Gastroesophageal sphincter (tissue), 4 donors: Measurements from ENCODE around the gene HDLBP. TPM values are rescaled to one million over a fixed set of nuclear protein-coding genes. Genes with fewer than 3 reads are reported as not detected.
"Not testable (repeated sequence)": the region's sequence is repeated elsewhere in the genome, so short reads cannot be mapped to it uniquely, and the experiment has no call there.

Source experiments
- ATAC-seq: fragments of 150-250 bp; one replicate; pipeline ENCODE4 v1.9.1; 2016; ENCODE audit warnings: mild to moderate bottlenecking, moderate library complexity
- H3K27ac ChIP-seq, 4 donors: fragments of 200-600 bp; sonication (generic) in 3 of 4; 1 replicate in 3 of 4; 2 replicates in 1 of 4; pipeline ENCODE4 v1.5.1; 2016 to 2019
- H3K27me3 ChIP-seq: fragments of 200-600 bp; sonication (generic); one replicate; pipeline ENCODE4 v1.5.1; 2019
- H3K36me3 ChIP-seq, 2 donors: fragments of 200-600 bp; sonication (generic); one replicate each; pipeline ENCODE4 v1.5.1; 2019; ENCODE audit warnings: control low read depth in 1 of 2
- H3K4me1 ChIP-seq, 3 donors: fragments of 200-600 bp; sonication (generic); 1 replicate in 2 of 3; 2 replicates in 1 of 3; pipeline ENCODE4 v1.5.1; 2016 to 2019; ENCODE audit warnings: control low read depth in 2 of 3
- H3K4me3 ChIP-seq, 2 donors: fragments of 200-600 bp; sonication (generic); one replicate each; pipeline ENCODE4 v1.5.1; 2019; ENCODE audit warnings: mild to moderate bottlenecking in 1 of 2, moderate library complexity in 1 of 2
- H3K9me3 ChIP-seq, 3 donors: fragments of 200-600 bp; sonication (generic); one replicate each; pipeline ENCODE4 v1.5.1; 2017 to 2019; ENCODE audit warnings: control low read depth in 2 of 3
- CTCF ChIP-seq, 4 experiments: fragments of 200-600 bp in 2 of 4; fragments of 450-650 bp in 2 of 4; sonication (generic) in 1 of 4; IDR thresholded peaks; one replicate each; pipeline ENCODE4 v1.5.1; 2017 to 2019; ENCODE audit warnings: antibody characterized with exemption in 4 of 4, mild to moderate bottlenecking in 2 of 4, moderate library complexity in 2 of 4
- EP300 ChIP-seq: sonication (generic); formaldehyde crosslinking; IDR thresholded peaks from one replicate; pipeline ENCODE4 v1.6.1; 2017; ENCODE audit warnings: antibody characterized with exemption, mild to moderate bottlenecking
- POLR2A ChIP-seq, 2 donors: fragments of 450-650 bp; IDR thresholded peaks; one replicate each; pipeline ENCODE4 v1.6.1; 2017; ENCODE audit warnings: antibody characterized with exemption in 2 of 2, mild to moderate bottlenecking in 2 of 2, moderate library complexity in 1 of 2
- POLR2AphosphoS5 ChIP-seq: sonication (generic); formaldehyde crosslinking; IDR thresholded peaks from one replicate; pipeline ENCODE4 v1.6.1; 2017; ENCODE audit warnings: antibody characterized with exemption
- WGBS, 2 donors: methylation state at CpG; one replicate each; pipeline ENCODE4 v1.1.5; 2018; ENCODE audit warnings: low coverage in 1 of 2; 5-methylcytosine and 5-hydroxymethylcytosine counted together
- total RNA-seq, 4 donors: library from RNA; depleted of rRNA; stranded (reverse); fragments of >200 nt; gene quantifications; one replicate each; pipeline ENCODE4 v1.1.0, GENCODE V29; 2016

HDLBP gene
- total RNA-seq, 4 donors from 2014 or later, result 279 to 367 (median 295) TPM

DNA sequence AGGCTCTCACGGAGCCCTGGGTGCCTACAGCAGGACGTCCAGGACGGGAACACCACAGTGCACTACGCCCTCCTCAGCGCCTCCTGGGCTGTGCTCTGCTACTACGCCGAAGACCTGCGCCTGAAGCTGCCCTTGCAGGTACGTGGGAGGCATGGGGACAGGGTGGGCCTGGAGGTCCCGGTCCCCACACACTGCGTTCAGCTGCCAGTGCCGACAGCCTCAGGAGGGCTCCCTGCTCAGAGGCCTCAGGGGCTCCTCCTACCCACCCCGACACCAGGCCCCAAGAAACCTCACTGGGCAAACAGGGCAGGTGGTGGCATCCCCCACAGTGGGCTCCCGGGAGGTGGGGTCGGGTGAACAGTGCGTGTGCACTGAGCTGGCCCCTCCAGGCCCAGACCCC lies 116.2 kb downstream of the HDLBP start:
- WGBS, 2 donors, result no CpG with 5 or more reads among the region's 16 CpGs
- H3K4me1 ChIP-seq, result no peaks in the 10 kb centered on the region
- no peak for ATAC-seq
- H3K4me3 ChIP-seq, result no peak overlapping the region
- no peak overlapping the region for H3K27ac ChIP-seq
- H3K27me3 ChIP-seq, result no peaks in the 10 kb centered on the region
- H3K36me3 ChIP-seq, result no peaks in the 10 kb centered on the region
- H3K9me3 ChIP-seq, result no peaks in the 10 kb centered on the region
- TF ChIP-seq POLR2A (IDR thresholded peaks at IDR 0.05) (no peak), EP300 (no peak), CTCF (IDR thresholded peaks at IDR 0.05) (no peak), POLR2AphosphoS5 (no peak)

DNA sequence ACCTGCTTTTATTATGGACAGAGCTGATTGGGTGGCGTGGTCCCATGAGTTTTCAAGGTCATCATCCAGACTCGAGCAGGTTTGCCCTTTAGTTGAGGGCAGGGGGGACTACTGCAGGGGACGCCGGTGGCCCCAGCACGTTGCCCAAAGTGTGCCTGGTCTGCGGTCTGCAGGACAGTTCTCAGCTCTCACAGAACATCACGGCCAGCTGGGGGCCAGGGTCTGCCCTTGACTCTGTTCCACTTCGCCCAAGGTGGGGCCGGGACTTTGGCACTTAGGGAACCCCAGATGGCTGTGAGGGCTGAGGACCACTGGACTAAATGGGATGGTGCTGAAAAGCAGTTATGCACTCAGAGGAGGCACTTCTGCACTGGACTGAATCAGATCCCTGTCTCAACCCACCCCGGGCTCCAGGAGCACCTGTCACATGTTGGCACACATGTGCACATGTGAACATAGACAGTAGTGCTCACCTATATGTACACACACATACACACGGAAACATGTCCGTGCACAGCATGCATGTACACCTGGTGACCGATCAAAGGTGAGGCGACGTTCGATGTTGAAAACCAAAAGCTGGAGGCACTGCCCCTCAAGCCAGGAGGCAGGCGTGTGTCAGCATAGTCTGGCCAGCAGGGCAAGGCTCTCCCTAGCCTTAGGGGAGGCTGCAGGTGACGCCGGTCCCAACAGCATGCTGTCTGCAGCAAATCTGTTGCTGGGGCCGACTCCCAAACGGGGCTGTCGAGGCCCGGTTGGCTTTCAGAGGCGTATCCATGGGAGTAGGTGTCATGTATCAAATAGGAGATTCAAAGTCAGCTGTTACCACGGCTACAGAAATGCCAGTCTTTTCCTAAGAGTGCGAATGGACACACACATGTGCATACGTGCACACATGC lies 116.8 kb downstream of the HDLBP start:
- no peaks in the 10 kb centered on the region for H3K27me3 ChIP-seq
- H3K27ac ChIP-seq, result no peak overlapping the region
- no peaks in the 10 kb centered on the region for H3K36me3 ChIP-seq
- WGBS, 2 donors, result 80% methylated on average over 3 of the region's 27 CpGs; no CpG with 5 or more reads in 1 of the 2 donors
- H3K4me1 ChIP-seq, result no peaks in the 10 kb centered on the region
- no peak overlapping the region for H3K4me3 ChIP-seq
- H3K9me3 ChIP-seq, result no peaks in the 10 kb centered on the region
- no peak for ATAC-seq
- TF ChIP-seq CTCF (IDR thresholded peaks at IDR 0.05) (no peak), EP300 (no peak), POLR2A (IDR thresholded peaks at IDR 0.05) (no peak), POLR2AphosphoS5 (no peak)

GRCh38 chr2:241197947-241198346 lies 117.5 kb downstream of the HDLBP start:
- no peak for ATAC-seq
- Histone ChIP-seq H3K4me3 (no peak overlapping the region), H3K4me1 (no peaks in the 10 kb centered on the region), H3K27me3 (no peaks in the 10 kb centered on the region), H3K27ac (no peak overlapping the region), H3K9me3 (no peaks in the 10 kb centered on the region), H3K36me3 (no peaks in the 10 kb centered on the region)
- 81 to 92% methylated on average over 6 of the region's 6 CpGs for WGBS, 2 donors
- TF ChIP-seq EP300 (no peak), POLR2AphosphoS5 (no peak), CTCF (IDR thresholded peaks at IDR 0.05) (no peak), POLR2A (IDR thresholded peaks at IDR 0.05) (no peak)

DNA sequence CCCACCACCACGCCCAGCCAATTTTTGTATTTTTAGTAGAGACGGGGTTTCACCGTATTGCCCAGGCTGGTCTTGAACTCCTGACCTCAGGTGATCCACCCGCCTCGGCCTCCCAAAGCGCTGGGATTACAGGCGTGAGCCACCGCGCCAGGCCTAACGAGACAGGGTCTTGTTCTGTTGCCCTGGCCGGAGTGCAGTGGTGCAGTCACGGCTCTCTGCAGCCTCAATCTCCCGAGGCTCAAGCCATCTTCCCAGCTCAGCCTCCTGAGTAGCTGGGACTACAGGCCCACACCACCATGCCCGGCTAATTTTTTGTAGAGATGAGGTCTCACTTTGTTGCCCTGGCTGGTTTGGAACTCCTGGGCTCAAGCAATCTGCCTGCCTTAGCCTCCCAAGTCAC lies 118.2 kb downstream of the HDLBP start:
- H3K36me3 ChIP-seq, H3K4me1 ChIP-seq, H3K27me3 ChIP-seq, H3K27ac ChIP-seq, H3K9me3 ChIP-seq, H3K4me3 ChIP-seq, ATAC-seq: not testable (repeated sequence)
- WGBS, 2 donors, result 80% methylated on average over 1 of the region's 14 CpGs; no CpG with 5 or more reads in 1 of the 2 donors

GRCh38 chr2:241195506-241196130 lies 119.9 kb downstream of the HDLBP start:
- no peak for ATAC-seq
- H3K27ac ChIP-seq, result no peak overlapping the region
- no peak overlapping the region for H3K4me3 ChIP-seq
- H3K36me3 ChIP-seq, result no peaks in the 10 kb centered on the region
- H3K27me3 ChIP-seq, result no peaks in the 10 kb centered on the region
- H3K9me3 ChIP-seq, result no peaks in the 10 kb centered on the region
- TF ChIP-seq EP300, result no peak
- TF ChIP-seq POLR2AphosphoS5, result no peak
- no peak for TF ChIP-seq CTCF (IDR thresholded peaks at IDR 0.05)
- TF ChIP-seq POLR2A (IDR thresholded peaks at IDR 0.05), result no peak
- WGBS, 2 donors, result 60% methylated on average over 1 of the region's 18 CpGs; no CpG with 5 or more reads in 1 of the 2 donors
- H3K4me1 ChIP-seq, result no peaks in the 10 kb centered on the region
